22Rv1 (cell line): ENCODE results near the gene SLC13A5.

Experiments
- ZFX ChIP-seq: fragments of 450-650 bp; IDR thresholded peaks from 2 replicates; pipeline ENCODE4 v1.6.1; 2017; ENCODE audit warnings: antibody characterized with exemption, borderline replicate concordance
- TF ChIP-seq, protein P1 (sequence below): fragments of 450-650 bp; IDR thresholded peaks from 2 replicates; pipeline ENCODE4 v1.5.1; 2017; ENCODE audit warnings: mild to moderate bottlenecking

- TF ChIP-seq, protein P1, sequence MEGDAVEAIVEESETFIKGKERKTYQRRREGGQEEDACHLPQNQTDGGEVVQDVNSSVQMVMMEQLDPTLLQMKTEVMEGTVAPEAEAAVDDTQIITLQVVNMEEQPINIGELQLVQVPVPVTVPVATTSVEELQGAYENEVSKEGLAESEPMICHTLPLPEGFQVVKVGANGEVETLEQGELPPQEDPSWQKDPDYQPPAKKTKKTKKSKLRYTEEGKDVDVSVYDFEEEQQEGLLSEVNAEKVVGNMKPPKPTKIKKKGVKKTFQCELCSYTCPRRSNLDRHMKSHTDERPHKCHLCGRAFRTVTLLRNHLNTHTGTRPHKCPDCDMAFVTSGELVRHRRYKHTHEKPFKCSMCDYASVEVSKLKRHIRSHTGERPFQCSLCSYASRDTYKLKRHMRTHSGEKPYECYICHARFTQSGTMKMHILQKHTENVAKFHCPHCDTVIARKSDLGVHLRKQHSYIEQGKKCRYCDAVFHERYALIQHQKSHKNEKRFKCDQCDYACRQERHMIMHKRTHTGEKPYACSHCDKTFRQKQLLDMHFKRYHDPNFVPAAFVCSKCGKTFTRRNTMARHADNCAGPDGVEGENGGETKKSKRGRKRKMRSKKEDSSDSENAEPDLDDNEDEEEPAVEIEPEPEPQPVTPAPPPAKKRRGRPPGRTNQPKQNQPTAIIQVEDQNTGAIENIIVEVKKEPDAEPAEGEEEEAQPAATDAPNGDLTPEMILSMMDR = no peak
- no peak for TF ChIP-seq ZFX
Observed at GRCh38 chr17:6681671-6682070, 31.5 kb downstream of the SLC13A5 start.
